ENCODE results near the gene DSG2. TPM values are rescaled to one million over a fixed set of nuclear protein-coding genes. Genes with fewer than 3 reads are reported as not detected.

Gene DSG2
- total RNA-seq, 4 donors from 2014 or later, result 1.2 to 6.2 (median 2.9) TPM

DNA sequence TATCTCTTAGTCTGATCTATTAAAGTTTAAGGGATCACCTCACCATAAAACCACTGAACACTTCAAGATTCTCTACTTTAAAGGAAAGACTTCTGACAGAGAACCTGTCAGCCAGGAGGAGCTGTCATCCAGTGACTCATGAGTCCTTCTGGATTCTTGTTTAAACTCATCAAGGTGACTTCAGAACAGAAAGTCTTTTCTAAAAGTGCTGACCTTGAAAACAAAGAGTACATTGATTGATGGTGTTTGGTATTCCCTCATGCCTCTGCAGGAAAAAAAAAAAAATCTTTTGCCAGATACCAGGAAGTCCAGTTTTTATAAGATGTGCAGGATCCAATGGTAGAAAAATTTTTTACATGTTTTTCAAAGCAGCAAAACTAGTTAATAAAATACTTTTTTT is 12.3 kb downstream of the DSG2 start:
- no peaks in the 10 kb centered on the region for H3K36me3 ChIP-seq
- no peak overlapping the region for H3K27ac ChIP-seq (replicated peaks in 1 of 4)
- no peak for TF ChIP-seq POLR2AphosphoS5 (IDR thresholded peaks at IDR 0.05)
- no peak for TF ChIP-seq POLR2A (IDR thresholded peaks at IDR 0.05; ENCODE audit: low read depth)
- TF ChIP-seq, protein P1, sequence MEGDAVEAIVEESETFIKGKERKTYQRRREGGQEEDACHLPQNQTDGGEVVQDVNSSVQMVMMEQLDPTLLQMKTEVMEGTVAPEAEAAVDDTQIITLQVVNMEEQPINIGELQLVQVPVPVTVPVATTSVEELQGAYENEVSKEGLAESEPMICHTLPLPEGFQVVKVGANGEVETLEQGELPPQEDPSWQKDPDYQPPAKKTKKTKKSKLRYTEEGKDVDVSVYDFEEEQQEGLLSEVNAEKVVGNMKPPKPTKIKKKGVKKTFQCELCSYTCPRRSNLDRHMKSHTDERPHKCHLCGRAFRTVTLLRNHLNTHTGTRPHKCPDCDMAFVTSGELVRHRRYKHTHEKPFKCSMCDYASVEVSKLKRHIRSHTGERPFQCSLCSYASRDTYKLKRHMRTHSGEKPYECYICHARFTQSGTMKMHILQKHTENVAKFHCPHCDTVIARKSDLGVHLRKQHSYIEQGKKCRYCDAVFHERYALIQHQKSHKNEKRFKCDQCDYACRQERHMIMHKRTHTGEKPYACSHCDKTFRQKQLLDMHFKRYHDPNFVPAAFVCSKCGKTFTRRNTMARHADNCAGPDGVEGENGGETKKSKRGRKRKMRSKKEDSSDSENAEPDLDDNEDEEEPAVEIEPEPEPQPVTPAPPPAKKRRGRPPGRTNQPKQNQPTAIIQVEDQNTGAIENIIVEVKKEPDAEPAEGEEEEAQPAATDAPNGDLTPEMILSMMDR (IDR thresholded peaks at IDR 0.05), result no peak
- TF ChIP-seq EP300 (IDR thresholded peaks at IDR 0.05), result no peak
- H3K4me3 ChIP-seq, result no peak overlapping the region
- H3K27me3 ChIP-seq, result peaks cover 0 to 5% (median 0%) of the 10 kb centered on the region in 4 donors
- intact Hi-C loops (cut with DNase I), result no loop called here
- H3K4me1 ChIP-seq, result no peaks in the 10 kb centered on the region
- H3K9me3 ChIP-seq, result no peaks in the 10 kb centered on the region
- no peak for DNase-seq (ENCODE audit: extremely low spot score)

DNA sequence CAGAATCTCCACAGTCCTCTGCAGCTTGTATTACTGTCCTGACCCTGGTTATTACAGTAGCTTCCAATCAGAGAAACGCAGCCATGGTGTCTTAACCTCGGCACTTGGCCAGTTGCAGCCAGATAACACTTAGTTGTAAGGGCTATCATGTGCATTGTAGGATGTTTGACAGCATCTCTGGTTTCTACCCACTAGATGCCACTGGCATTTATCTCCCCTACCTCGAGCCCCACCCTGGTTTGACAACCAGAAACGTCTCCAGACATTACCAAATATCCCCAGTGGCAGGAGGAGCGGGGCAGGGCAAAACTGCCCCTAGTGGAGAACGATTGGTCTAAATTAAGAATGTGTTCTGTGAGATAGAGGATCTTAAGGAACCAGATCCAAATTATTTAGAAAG is 13.1 kb downstream of the DSG2 start:
- Histone ChIP-seq H3K9me3 (no peaks in the 10 kb centered on the region), H3K27me3 (peaks cover 0 to 5% (median 0%) of the 10 kb centered on the region in 4 donors), H3K4me1 (no peaks in the 10 kb centered on the region), H3K36me3 (no peaks in the 10 kb centered on the region), H3K4me3 (no peak overlapping the region), H3K27ac (replicated peaks in 1 of 4) (no peak overlapping the region)
- no peak for DNase-seq (ENCODE audit: extremely low spot score)
- 68% methylated on average over 5 of the region's 6 CpGs for WGBS
- intact Hi-C loops (cut with DNase I), result no loop called here
- TF ChIP-seq, protein P1 (IDR thresholded peaks at IDR 0.05), result no peak
- TF ChIP-seq POLR2A (IDR thresholded peaks at IDR 0.05; ENCODE audit: low read depth) (no peak), EP300 (IDR thresholded peaks at IDR 0.05) (no peak), POLR2AphosphoS5 (IDR thresholded peaks at IDR 0.05) (no peak)

DNA sequence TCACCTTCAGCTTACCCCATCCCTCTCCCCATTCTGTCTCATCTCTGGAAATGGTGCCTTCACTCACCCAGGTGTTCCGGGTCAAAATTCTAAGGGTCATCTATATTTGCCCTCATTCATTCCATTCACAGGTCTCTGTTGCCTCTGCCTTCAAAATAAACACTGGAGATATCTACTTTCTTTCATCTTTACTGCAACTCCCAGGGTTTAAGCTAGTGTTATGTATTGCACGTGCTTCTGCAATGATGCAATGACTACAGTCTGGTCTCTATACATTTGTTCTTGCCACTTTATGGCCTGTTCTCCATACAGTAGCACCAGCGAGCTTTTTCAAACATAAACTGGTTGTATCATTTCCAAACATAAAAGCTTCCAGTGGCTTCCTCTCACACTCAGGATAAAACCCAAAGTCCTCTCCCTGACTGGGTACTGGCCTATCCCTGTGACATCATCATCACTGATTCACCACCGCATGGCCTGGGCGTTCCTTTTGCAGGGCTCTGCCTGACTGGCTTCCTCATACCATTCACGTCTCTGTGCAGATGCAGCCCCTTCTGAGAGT is 14.3 kb downstream of the DSG2 start:
- TF ChIP-seq POLR2AphosphoS5 (IDR thresholded peaks at IDR 0.05) (no peak), POLR2A (IDR thresholded peaks at IDR 0.05; ENCODE audit: low read depth) (no peak)
- Histone ChIP-seq H3K27ac (replicated peaks in 1 of 4) (no peak overlapping the region), H3K27me3 (peaks cover 0 to 5% (median 0%) of the 10 kb centered on the region in 4 donors), H3K4me1 (no peaks in the 10 kb centered on the region), H3K4me3 (no peak overlapping the region), H3K9me3 (no peaks in the 10 kb centered on the region), H3K36me3 (no peaks in the 10 kb centered on the region)
- 68% methylated on average over 6 of the region's 6 CpGs for WGBS
- intact Hi-C loops (cut with DNase I), result no loop called here
- DNase-seq (ENCODE audit: extremely low spot score), result no peak

DNA sequence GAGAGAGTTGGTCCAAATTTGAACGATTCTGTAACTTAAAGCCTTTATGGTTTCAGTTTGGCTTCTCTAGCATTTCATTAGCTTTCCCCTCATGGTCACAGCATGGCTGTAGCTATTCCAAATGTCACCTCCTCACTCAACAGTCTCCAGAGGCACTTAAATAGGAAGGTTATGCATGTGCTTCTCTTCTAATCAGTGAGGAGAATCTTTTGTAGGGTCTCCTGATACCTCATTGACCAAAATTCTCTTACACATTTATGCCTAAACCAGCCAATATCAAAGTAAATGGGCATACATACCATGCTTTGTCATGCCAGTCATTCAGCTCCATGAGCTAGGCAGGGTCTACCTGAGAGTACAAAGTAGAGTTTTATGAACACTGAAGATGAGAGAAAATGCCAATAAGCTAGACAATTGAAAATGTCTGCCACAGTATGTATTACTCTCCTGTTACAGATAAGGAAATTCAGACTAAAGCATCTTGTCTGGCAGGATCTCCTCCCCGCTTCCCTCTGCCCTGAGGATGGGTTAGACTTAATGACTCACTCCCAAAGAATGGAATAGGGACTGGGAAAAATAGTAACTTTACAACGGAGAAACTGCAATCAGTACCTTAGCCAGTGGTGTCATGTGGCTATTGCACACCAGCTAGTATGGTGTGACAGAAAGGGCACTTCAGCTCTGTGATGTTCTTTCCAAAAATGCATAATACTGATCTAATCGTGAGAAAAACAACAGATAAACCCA is 15.4 kb downstream of the DSG2 start:
- Histone ChIP-seq H3K27ac (replicated peaks in 1 of 4) (no peak overlapping the region), H3K27me3 (peaks cover 0 to 4% (median 0%) of the 10 kb centered on the region in 4 donors), H3K9me3 (no peaks in the 10 kb centered on the region), H3K4me1 (no peaks in the 10 kb centered on the region), H3K36me3 (no peaks in the 10 kb centered on the region), H3K4me3 (no peak overlapping the region)
- no peak for TF ChIP-seq POLR2AphosphoS5 (IDR thresholded peaks at IDR 0.05)
- TF ChIP-seq POLR2A (IDR thresholded peaks at IDR 0.05; ENCODE audit: low read depth), result no peak
- no peak for TF ChIP-seq EP300 (IDR thresholded peaks at IDR 0.05)
- TF ChIP-seq, protein P1 (IDR thresholded peaks at IDR 0.05), result no peak
- no peak for DNase-seq (ENCODE audit: extremely low spot score)
- intact Hi-C loops (cut with DNase I), result no loop called here
- WGBS, result 81% methylated on average over 4 of the region's 4 CpGs

DNA sequence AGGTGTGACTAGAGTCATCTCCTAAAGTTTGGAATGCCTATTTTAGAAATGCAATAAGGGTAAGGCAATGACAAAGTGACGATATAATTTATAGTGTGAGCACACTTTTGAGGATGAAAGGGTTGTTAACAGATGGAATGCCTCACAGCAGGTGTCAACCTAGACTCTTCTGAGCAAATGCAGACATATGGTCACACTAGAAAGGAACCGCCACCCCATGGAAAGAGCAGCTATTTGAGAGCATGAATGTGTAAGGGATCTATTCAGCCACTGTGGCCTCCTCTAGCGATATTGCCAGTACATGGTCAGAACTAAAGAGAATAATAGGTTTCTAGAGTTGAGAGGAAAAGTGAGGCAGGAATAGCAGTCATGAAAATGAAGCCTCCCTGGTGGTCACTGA is 18.5 kb downstream of the DSG2 start:
- no peaks in the 10 kb centered on the region for H3K4me1 ChIP-seq
- no peak overlapping the region for H3K27ac ChIP-seq (replicated peaks in 1 of 4)
- H3K27me3 ChIP-seq, result no peaks in the 10 kb centered on the region
- H3K4me3 ChIP-seq, result no peak overlapping the region
- intact Hi-C loops (cut with DNase I), result no loop called here
- no peaks in the 10 kb centered on the region for H3K9me3 ChIP-seq
- TF ChIP-seq POLR2AphosphoS5 (IDR thresholded peaks at IDR 0.05) (no peak), EP300 (IDR thresholded peaks at IDR 0.05) (no peak)
- DNase-seq (ENCODE audit: extremely low spot score), result no peak
- 90% methylated on average over 3 of the region's 3 CpGs for WGBS
- H3K36me3 ChIP-seq, result peaks cover 0 to 16% (median 0%) of the 10 kb centered on the region in 4 donors

Measured in esophagus muscularis mucosa (tissue), 4 donors.